ENCODE results near the gene ZP3.
"Not testable (repeated sequence)": the region's sequence is repeated elsewhere in the genome, so short reads cannot be mapped to it uniquely, and the experiment has no call there.

ZP3 gene

GRCh38 chr7:76424413-76425111, at the start of gene ZP3:
TSS of gene ZP3 (plus strand) at chr7:76424950. CDS start at chr7:76424965, 15 bp downstream.
- H3K9me3 Mint-ChIP-seq = no peaks in the 10 kb centered on the region
- peaks cover 8% of the 10 kb centered on the region for H3K4me1 Mint-ChIP-seq
- H3K27ac Mint-ChIP-seq = no peak within 1 kb of the TSS
- peak; percentile 21 for DNase-seq
- H3K36me3 Mint-ChIP-seq = no peaks in the 10 kb centered on the region
- H3K4me3 Mint-ChIP-seq = no peak within 1 kb of the TSS
- CTCF ChIA-PET = no interaction called here
- peaks cover 29% of the 10 kb centered on the region for H3K27me3 Mint-ChIP-seq

GRCh38 chr7:76375251-76375650, 49.5 kb upstream of the ZP3 start:
- Mint-ChIP-seq H3K9me3 (no peaks in the 10 kb centered on the region), H3K27me3 (peaks cover 71% of the 10 kb centered on the region), H3K4me1 (peaks cover 6% of the 10 kb centered on the region), H3K36me3 (no peaks in the 10 kb centered on the region), H3K4me3 (no peak overlapping the region), H3K27ac (no peak overlapping the region)
- no peak for DNase-seq
- CTCF ChIA-PET = interaction anchor here (1.4 kb wide), 1 partner anchor 15 kb away, joined by 4 read pairs; no protein-coding TSS in a partner anchor

GRCh38 chr7:76377186-76377918, 47.4 kb upstream of the ZP3 start:
- Mint-ChIP-seq H3K4me3 (no peak overlapping the region), H3K27me3 (peaks cover 67% of the 10 kb centered on the region), H3K4me1 (peaks cover 11% of the 10 kb centered on the region), H3K27ac (no peak overlapping the region), H3K36me3 (no peaks in the 10 kb centered on the region), H3K9me3 (no peaks in the 10 kb centered on the region)
- CTCF ChIA-PET = interaction anchor here (0.7 kb wide), 1 partner anchor 18 kb away, joined by 3 read pairs; no protein-coding TSS in a partner anchor
- DNase-seq = no peak

DNA sequence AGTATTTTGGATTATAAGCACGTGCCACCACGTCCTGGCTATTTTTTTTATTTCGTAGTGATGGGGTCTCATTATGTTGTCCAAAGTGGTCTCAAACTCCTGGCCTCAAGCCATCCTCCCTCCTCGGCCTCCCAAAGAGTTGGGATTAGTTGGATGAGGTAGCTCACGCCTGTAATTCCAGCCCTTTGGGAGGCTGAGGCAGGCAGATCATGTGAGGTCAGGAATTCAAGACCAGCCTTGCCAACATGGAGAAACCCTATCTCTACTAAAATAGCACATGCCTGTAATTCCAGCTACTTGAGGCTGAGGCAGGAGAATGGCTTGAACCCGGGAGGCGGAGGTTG, 44.2 kb upstream of the ZP3 start:
- Mint-ChIP-seq H3K4me1 (peaks cover 11% of the 10 kb centered on the region), H3K9me3 (no peaks in the 10 kb centered on the region), H3K4me3 (peak overlapping the region; percentile 71), H3K36me3 (no peaks in the 10 kb centered on the region), H3K27me3 (peaks cover 37% of the 10 kb centered on the region), H3K27ac (no peak overlapping the region)
- no peak for DNase-seq
- CTCF ChIA-PET = no interaction called here

GRCh38 chr7:76381814-76382213, 42.9 kb upstream of the ZP3 start:
- Mint-ChIP-seq H3K27ac (no peak overlapping the region), H3K9me3 (no peaks in the 10 kb centered on the region), H3K4me1 (peaks cover 11% of the 10 kb centered on the region), H3K36me3 (no peaks in the 10 kb centered on the region), H3K4me3 (no peak overlapping the region), H3K27me3 (peaks cover 27% of the 10 kb centered on the region)
- CTCF ChIA-PET = no interaction called here
- no peak for DNase-seq

DNA sequence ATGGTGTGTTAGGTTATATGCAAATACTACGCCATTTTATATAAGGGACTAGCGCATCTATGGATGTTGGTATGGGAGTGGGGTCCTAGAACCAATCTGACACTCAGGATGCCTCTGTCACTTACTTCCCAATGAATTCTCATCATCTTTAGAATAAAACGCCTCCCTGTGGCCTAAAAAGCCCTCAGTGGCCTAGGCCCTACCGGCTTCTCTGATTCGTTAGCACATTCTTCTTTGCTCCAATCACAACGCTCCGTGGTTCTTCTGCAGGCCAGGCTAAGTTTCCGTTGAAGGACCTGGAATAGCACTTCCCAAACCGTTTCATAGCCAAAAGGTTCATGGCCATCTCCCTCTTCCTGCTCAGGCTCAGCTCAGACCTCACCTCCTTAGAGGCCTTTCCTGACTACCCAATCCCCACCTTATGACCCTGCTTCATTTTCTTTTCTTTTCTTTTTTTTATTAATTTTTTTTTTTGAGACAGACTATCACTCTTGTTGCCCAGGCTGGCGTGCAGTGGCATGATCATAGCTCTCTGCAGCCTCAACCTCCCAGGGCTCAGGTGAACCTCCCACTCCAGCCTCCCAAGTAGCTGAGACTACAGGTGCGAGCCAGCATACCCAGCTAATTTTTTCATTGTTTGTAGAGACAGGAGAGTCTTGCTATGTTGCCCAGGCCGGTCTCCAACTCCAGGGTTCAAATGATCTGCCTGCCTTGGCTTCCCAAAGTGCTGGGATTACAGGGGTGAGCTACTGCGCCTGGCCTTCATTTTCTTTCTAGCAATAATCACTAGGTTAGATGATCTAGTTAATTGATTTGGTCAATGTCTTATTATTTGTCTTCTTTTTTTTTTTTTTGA, 41.4 kb upstream of the ZP3 start:
- Mint-ChIP-seq H3K27ac (no peak overlapping the region), H3K36me3 (no peaks in the 10 kb centered on the region), H3K27me3 (peaks cover 13% of the 10 kb centered on the region), H3K4me1 (peaks cover 11% of the 10 kb centered on the region), H3K4me3 (no peak overlapping the region), H3K9me3 (no peaks in the 10 kb centered on the region)
- no peak for DNase-seq
- CTCF ChIA-PET = no interaction called here

DNA sequence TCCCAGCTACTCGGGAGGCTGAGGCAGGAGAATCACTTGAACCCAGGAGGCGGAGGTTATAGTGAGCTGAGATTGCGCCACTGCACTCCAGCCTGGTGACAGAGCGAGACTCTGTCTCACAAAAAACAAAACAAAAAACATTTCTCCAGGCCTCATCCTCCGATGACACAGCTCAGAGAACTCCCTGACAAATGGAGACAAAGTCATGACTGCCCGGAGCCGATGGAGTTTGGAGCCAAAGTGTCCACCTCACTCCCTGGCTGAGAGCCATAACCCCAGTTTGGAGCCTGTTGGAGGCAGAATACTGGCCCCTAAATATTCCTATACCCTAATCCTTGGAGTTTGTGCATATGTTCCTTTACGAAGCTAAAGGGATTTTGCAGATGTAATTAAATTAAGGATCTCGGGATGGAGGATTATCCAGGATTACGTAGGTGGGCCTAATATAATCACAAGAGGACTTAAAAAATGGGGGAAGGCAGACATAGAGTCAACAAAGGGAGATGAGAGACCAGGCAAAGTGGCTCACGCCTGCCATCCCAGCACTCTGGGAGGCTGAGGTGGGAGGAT, 38.0 kb upstream of the ZP3 start:
- Mint-ChIP-seq H3K4me1 (peaks cover 7% of the 10 kb centered on the region), H3K4me3 (no peak overlapping the region), H3K27ac (no peak overlapping the region), H3K27me3 (peaks cover 5% of the 10 kb centered on the region), H3K36me3 (no peaks in the 10 kb centered on the region), H3K9me3 (no peaks in the 10 kb centered on the region)
- CTCF ChIA-PET = no interaction called here
- DNase-seq = no peak

DNA sequence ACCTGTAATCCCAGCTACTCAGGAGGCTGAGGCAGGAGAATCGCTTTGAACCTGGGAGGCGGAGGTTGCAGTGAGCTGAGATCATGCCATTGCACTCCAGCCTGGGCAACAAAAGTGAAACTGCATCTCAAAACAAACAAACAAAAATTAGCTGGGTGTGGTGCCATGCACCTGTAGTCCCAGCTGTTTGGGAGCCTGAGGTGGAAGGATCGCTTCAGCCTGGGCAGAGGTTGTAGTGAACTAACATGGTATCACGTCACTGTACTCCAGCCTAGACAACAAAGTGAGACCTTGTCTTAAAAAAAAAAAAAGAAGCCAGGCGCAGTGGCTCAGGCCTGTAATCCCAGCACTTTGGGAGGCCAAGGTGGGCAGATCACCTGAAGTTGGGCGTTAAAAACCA, 37.0 kb upstream of the ZP3 start:
- H3K36me3 Mint-ChIP-seq, H3K27me3 Mint-ChIP-seq, DNase-seq, CTCF ChIA-PET, H3K27ac Mint-ChIP-seq, H3K9me3 Mint-ChIP-seq, H3K4me3 Mint-ChIP-seq: not testable (repeated sequence)
- H3K4me1 Mint-ChIP-seq = peaks cover 15% of the 10 kb centered on the region

GRCh38 chr7:76390092-76390491, 34.7 kb upstream of the ZP3 start:
- CTCF ChIA-PET = no interaction called here
- H3K27me3 Mint-ChIP-seq = peaks cover 5% of the 10 kb centered on the region
- H3K27ac Mint-ChIP-seq = no peak overlapping the region
- no peak overlapping the region for H3K4me3 Mint-ChIP-seq
- no peaks in the 10 kb centered on the region for H3K9me3 Mint-ChIP-seq
- H3K36me3 Mint-ChIP-seq = no peaks in the 10 kb centered on the region
- no peak for DNase-seq
- H3K4me1 Mint-ChIP-seq = peaks cover 22% of the 10 kb centered on the region

DNA sequence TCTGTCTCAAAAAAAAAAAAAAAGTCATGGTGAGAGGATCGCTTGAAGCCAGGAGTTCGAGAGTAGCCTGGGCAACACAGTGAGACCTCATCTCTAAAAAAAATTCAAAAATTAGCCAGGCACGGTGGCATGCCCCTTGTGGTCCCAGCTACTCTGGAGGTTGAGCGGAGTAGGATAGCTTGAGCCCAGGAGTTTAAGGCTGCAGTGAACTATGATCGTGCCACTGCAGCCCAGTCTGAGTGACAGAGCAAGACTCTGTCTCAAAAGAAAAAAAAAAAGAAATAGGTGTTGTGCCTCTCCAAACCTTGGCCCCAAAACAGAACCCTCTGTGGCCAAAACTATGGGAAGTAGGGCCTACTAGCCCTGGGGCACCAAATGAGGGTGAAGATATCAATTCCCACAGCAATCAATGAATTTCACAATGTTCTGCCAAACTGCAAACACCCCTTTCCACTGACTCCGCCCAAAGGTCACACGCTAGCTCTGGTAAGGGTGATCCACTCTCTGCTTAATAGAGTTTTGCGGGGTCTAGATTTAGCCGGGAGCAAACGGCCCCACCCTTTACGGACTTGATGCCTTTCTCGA, 32.1 kb upstream of the ZP3 start:
- H3K27me3 Mint-ChIP-seq = no peaks in the 10 kb centered on the region
- CTCF ChIA-PET = interaction anchor here (1.1 kb wide), 1 partner anchor 101 kb away, joined by 3 read pairs; no protein-coding TSS in a partner anchor
- peaks cover 35% of the 10 kb centered on the region for H3K4me1 Mint-ChIP-seq

GRCh38 chr7:76393116-76394031, 31.4 kb upstream of the ZP3 start:
- peaks cover 39% of the 10 kb centered on the region for H3K4me1 Mint-ChIP-seq
- H3K27me3 Mint-ChIP-seq = peaks cover 4% of the 10 kb centered on the region
- DNase-seq = peak; percentile 93
- H3K4me3 Mint-ChIP-seq = peak overlapping the region; percentile 76
- H3K9me3 Mint-ChIP-seq = no peaks in the 10 kb centered on the region
- H3K36me3 Mint-ChIP-seq = no peaks in the 10 kb centered on the region
- H3K27ac Mint-ChIP-seq = peak overlapping the region; percentile 95
- CTCF ChIA-PET = interaction anchor here (1.1 kb wide), 1 partner anchor 102 kb away, joined by 3 read pairs; no protein-coding TSS in a partner anchor

More for the DNA sequence above, 32.1 kb upstream of the ZP3 start:
- H3K9me3 Mint-ChIP-seq = no peaks in the 10 kb centered on the region
- no peaks in the 10 kb centered on the region for H3K36me3 Mint-ChIP-seq
- DNase-seq = no peak
- H3K27ac Mint-ChIP-seq = peak overlapping the region; percentile 95
- peak overlapping the region; percentile 76 for H3K4me3 Mint-ChIP-seq

- DNase-seq = no peak
- CTCF ChIA-PET = no interaction called here
- peaks cover 4% of the 10 kb centered on the region for H3K27me3 Mint-ChIP-seq
- H3K36me3 Mint-ChIP-seq = no peaks in the 10 kb centered on the region
- no peak overlapping the region for H3K4me3 Mint-ChIP-seq
- no peak overlapping the region for H3K27ac Mint-ChIP-seq
- peaks cover 32% of the 10 kb centered on the region for H3K4me1 Mint-ChIP-seq
- H3K9me3 Mint-ChIP-seq = no peaks in the 10 kb centered on the region
Observed at GRCh38 chr7:76394957-76395356, 29.8 kb upstream of the ZP3 start.

GRCh38 chr7:76395605-76395964, 29.2 kb upstream of the ZP3 start:
- H3K27ac Mint-ChIP-seq, H3K4me3 Mint-ChIP-seq, H3K9me3 Mint-ChIP-seq, H3K36me3 Mint-ChIP-seq, DNase-seq, H3K27me3 Mint-ChIP-seq, CTCF ChIA-PET: not testable (repeated sequence)
- peaks cover 32% of the 10 kb centered on the region for H3K4me1 Mint-ChIP-seq
